GM12878 (cell line): ENCODE data around the gene IL19. TPM values are rescaled to one million over a fixed set of nuclear protein-coding genes. Genes with fewer than 3 reads are reported as not detected.

Experiments used
- ATAC-seq: fragments of 200-7000 bp; cut with Tn5 transposase; 3 replicates; pipeline ENCODE4 v1.9.1; 2020; ENCODE audit warnings: mild to moderate bottlenecking, moderate library complexity
- BruUV-seq: library from RNA; stranded (reverse); fragments of 400-500 nt; replicated peaks from 2 replicates; lab custom pipeline; 2021; lab: Mats Ljungman, UMichigan
- CTCF ChIA-PET: fragments of 300-600 bp; sonication (Branson Sonifier 250); formaldehyde crosslinking; extraction: SDS; loops from one replicate; lab custom pipeline; 2021; ENCODE audit warnings: inconsistent platforms; lab: Yijun Ruan, JAX
- POLR2A ChIA-PET: fragments of 350-600 bp; formaldehyde crosslinking; extraction: SDS; loops from one replicate; lab custom pipeline; 2021; ENCODE audit warnings: inconsistent platforms; lab: Charles Lee
- RAD21 ChIA-PET: fragments of 300-600 bp; sonication (Branson Sonifier 250); formaldehyde crosslinking; loops from one replicate; lab custom pipeline; 2023; ENCODE audit warnings: antibody characterized with exemption; ENCODE audit not compliant: unreplicated experiment; lab: Charles Lee
- SMC1A ChIA-PET: fragments of 300-600 bp; sonication (Branson Sonifier 250); formaldehyde crosslinking; loops from one replicate; lab custom pipeline; 2023; ENCODE audit not compliant: unreplicated experiment, uncharacterized antibody; lab: Charles Lee
- DNase-seq: peaks from one replicate; pipeline ENCODE4 v3.0.0-alpha.2; 2011; ENCODE audit warnings: low read depth, low spot score
- FAIRE-seq: peaks from 3 replicates; lab custom pipeline; 2011; peaks lifted over from hg19 to GRCh38; lab: Jason Lieb, UNC
- H2AFZ ChIP-seq: 2 replicates; pipeline ENCODE4 v1.6.0; 2011; ENCODE audit warnings: low read depth, low read length, control low read depth; ENCODE audit not compliant: control insufficient read depth
- H3K27ac ChIP-seq: 2 replicates; pipeline ENCODE4 v1.5.1; 2011; ENCODE audit warnings: control low read depth; ENCODE audit not compliant: control insufficient read depth, insufficient read depth
- H3K27me3 ChIP-seq, 2 experiments: replicated peaks in 1 of 2; 2 replicates each; pipeline versions ENCODE4 v1.6.0 to v1.6.1; 2011; ENCODE audit warnings: low read length in 1 of 2; ENCODE audit not compliant: control insufficient read depth in 2 of 2, insufficient read depth in 2 of 2
- H3K36me3 ChIP-seq, 2 experiments: 2 replicates each; pipeline ENCODE4 v1.5.1; 2011; ENCODE audit warnings: low read length in 1 of 2; ENCODE audit not compliant: control insufficient read depth in 2 of 2, insufficient read depth in 2 of 2
- H3K4me1 ChIP-seq: 2 replicates; pipeline ENCODE4 v1.6.1; 2011; ENCODE audit warnings: mild to moderate bottlenecking, low read length, moderate library complexity, mixed read lengths; ENCODE audit not compliant: control insufficient read depth, insufficient read depth
- H3K4me2 ChIP-seq: 2 replicates; pipeline ENCODE4 v1.6.0; 2011; ENCODE audit warnings: control low read depth; ENCODE audit not compliant: control insufficient read depth, insufficient read depth
- H3K4me3 ChIP-seq: fragments of 200-600 bp; sonication (generic); 2 replicates; pipeline ENCODE4 v1.5.1; 2016
- H3K79me2 ChIP-seq: 2 replicates; pipeline ENCODE4 v1.6.0; 2011; ENCODE audit warnings: low read length; ENCODE audit not compliant: control insufficient read depth, insufficient read depth
- H3K9ac ChIP-seq: 2 replicates; pipeline ENCODE4 v1.8.0; 2011; ENCODE audit warnings: low read length, control low read depth, mixed read lengths; ENCODE audit not compliant: control insufficient read depth, insufficient read depth
- H3K9me3 ChIP-seq: replicated peaks from 3 replicates; pipeline ENCODE4 v1.5.1; 2011; ENCODE audit warnings: mild to moderate bottlenecking, low read length; ENCODE audit not compliant: control insufficient read depth, insufficient read depth
- H4K20me1 ChIP-seq: 2 replicates; pipeline ENCODE4 v1.6.0; 2011; ENCODE audit not compliant: control insufficient read depth, insufficient read depth
- FOS ChIP-seq: IDR thresholded peaks from 3 replicates; pipeline ENCODE4 v1.6.1; 2011; ENCODE audit warnings: borderline replicate concordance; ENCODE audit not compliant: insufficient read length; ENCODE audit errors: extremely low read depth
- RELA ChIP-seq: fragments of 450-650 bp; IDR thresholded peaks from 2 replicates; pipeline ENCODE4 v1.8.0; 2014; ENCODE audit warnings: borderline replicate concordance; ENCODE audit not compliant: partially characterized antibody
- SPI1 ChIP-seq: IDR thresholded peaks from 2 replicates; pipeline ENCODE4 v1.6.1; 2011; ENCODE audit warnings: low read depth, mild to moderate bottlenecking, low read length, moderate library complexity, borderline replicate concordance; ENCODE audit not compliant: insufficient read depth
- TAF1 ChIP-seq: IDR thresholded peaks from 2 replicates; pipeline ENCODE4 v1.6.1; 2011; ENCODE audit warnings: mild to moderate bottlenecking, low read depth, low read length, borderline replicate concordance
- YY1 ChIP-seq: IDR thresholded peaks from 2 replicates; pipeline ENCODE4 v1.6.1; 2011; ENCODE audit warnings: low read depth, mild to moderate bottlenecking, low read length
- ZNF217 ChIP-seq: fragments of 450-650 bp; IDR thresholded peaks from 2 replicates; pipeline ENCODE4 v1.6.1; 2017; ENCODE audit warnings: antibody characterized with exemption, mild to moderate bottlenecking
- ZNF24 ChIP-seq: fragments of 450-650 bp; IDR thresholded peaks from 2 replicates; pipeline ENCODE4 v1.6.1; 2017; ENCODE audit warnings: antibody characterized with exemption, mild to moderate bottlenecking
- WGBS: methylation state at CpG from one replicate; pipeline ENCODE4 v1.1.6; 2016; ENCODE audit warnings: low lambda C conversion rate; ENCODE audit not compliant: insufficient replicate concordance, insufficient coverage; ENCODE audit errors: missing lambda C conversion rate; 5-methylcytosine and 5-hydroxymethylcytosine counted together
- in situ Hi-C: fragments of 300-500 bp; cut with MboI; formaldehyde crosslinking; loops from 9 replicates; pipeline ENCODE4 v1.14.3; 2018; ENCODE audit warnings: mixed read lengths
- intact Hi-C: fragments of 100-400 bp; cut with micrococcal nuclease; formaldehyde crosslinking; loops from one replicate; pipeline ENCODE4 v1.14.2; 2022; ENCODE audit not compliant: unreplicated experiment
- polyA plus RNA-seq, 11 experiments: library from polyadenylated mRNA; depleted of rRNA in 4 of 11; unstranded in 6 of 11; stranded (reverse) in 5 of 11; fragments of >200 nt; fragmentation: Nextera tagmentation in 4 of 11; fragmentation: Illumina TruSeq in 1 of 11; extraction: Ambion mirVana in 4 of 11; extraction: Trizol in 1 of 11; gene quantifications; 1 replicate in 1 of 11; 2 replicates in 10 of 11; pipeline versions ENCODE4 v1.2.1 to v1.2.3, GENCODE V29; 2011 to 2016; ENCODE audit warnings: inconsistent platforms in 2 of 11, missing spikeins in 2 of 11, low read depth in 1 of 11
- total RNA-seq, 4 experiments: library from RNA; depleted of rRNA in 3 of 4; stranded (reverse); fragments of >200 nt in 3 of 4; fragmentation: Illumina TruSeq in 1 of 4; extraction: Trizol in 1 of 4; gene quantifications; 2 replicates each; pipeline versions ENCODE4 v1.2.1 to v1.2.3, GENCODE V29; 2013 to 2021
- TF ChIP-seq, protein P1 (sequence below): IDR thresholded peaks from 2 replicates; pipeline ENCODE4 v1.6.1; 2012; ENCODE audit warnings: low read depth, low read length, improper control_type of control experiment
- TF ChIP-seq, protein P2 (sequence below): IDR thresholded peaks from 2 replicates; pipeline ENCODE4 v1.6.1; 2012; ENCODE audit warnings: low read depth, low read length, improper control_type of control experiment
- TF ChIP-seq, protein P3 (sequence below): fragments of 450-650 bp; conservative IDR thresholded peaks from 2 replicates; pipeline ENCODE4 v1.6.1; 2017; ENCODE audit warnings: mild to moderate bottlenecking, moderate library complexity

Gene IL19
- total and polyA plus RNA-seq, 10 of the 15 experiments (the other 5 are each of a cell fraction or from before 2014, with no cell fraction given) = 0.10 to 0.73 (median 0.28) TPM; not detected in 6

DNA sequence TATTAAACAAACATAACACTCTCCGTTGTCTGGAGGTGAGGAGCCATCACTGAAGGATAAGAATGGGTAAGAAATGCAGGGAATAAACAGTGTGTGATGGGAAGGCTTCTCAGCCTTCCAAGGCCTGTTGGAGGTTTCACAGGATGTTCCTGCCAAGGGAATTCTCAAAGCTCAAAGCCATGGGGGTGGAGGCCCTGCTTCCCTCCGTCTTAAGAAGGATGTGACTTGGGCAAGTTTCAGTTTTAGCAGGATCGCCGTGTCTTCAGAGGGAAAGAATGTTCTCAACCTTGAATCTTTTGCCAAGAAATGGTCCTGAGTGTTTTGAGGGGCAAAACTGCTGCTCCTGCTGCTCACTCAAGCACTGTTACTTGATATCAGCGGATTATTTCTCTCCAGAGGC lies 53.2 kb downstream of the IL19 start:
- no peak overlapping the region for H2AFZ ChIP-seq
- intact Hi-C loops = no loop called here
- no TSS peak for BruUV-seq
- TF ChIP-seq RELA = no peak
- no peak for TF ChIP-seq ZNF24
- TF ChIP-seq, protein P1, sequence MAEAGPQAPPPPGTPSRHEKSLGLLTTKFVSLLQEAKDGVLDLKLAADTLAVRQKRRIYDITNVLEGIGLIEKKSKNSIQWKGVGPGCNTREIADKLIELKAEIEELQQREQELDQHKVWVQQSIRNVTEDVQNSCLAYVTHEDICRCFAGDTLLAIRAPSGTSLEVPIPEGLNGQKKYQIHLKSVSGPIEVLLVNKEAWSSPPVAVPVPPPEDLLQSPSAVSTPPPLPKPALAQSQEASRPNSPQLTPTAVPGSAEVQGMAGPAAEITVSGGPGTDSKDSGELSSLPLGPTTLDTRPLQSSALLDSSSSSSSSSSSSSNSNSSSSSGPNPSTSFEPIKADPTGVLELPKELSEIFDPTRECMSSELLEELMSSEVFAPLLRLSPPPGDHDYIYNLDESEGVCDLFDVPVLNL = no peak
- TF ChIP-seq YY1 = no peak
- TF ChIP-seq, all 136 proteins: peak for 0
- Histone ChIP-seq H3K4me3 (no peak overlapping the region), H3K4me1 (peaks cover 11% of the 10 kb centered on the region), H3K36me3 (no peaks in the 10 kb centered on the region), H3K27ac (no peak overlapping the region), H4K20me1 (no peaks in the 10 kb centered on the region), H3K27me3 (no peaks in the 10 kb centered on the region), H3K9ac (no peak overlapping the region), H3K79me2 (no peaks in the 10 kb centered on the region), H3K4me2 (no peak overlapping the region), H3K9me3 (no peaks in the 10 kb centered on the region)
- POLR2A ChIA-PET = no interaction called here
- SMC1A ChIA-PET = interaction anchor here (1.3 kb wide), 1 partner anchor 89 kb away, joined by 3 read pairs; no protein-coding TSS in a partner anchor
- FAIRE-seq (no peak), ATAC-seq (no peak), DNase-seq (no peak)
- in situ Hi-C loops = no loop called here
- RAD21 ChIA-PET = no interaction called here
- CTCF ChIA-PET = interaction anchor here (1.0 to 1.4 kb wide), 2 partner anchors 89 to 190 kb away, joined by 3 to 4 read pairs; no protein-coding TSS in a partner anchor
- WGBS = 94% methylated on average over 5 of the region's 5 CpGs

DNA sequence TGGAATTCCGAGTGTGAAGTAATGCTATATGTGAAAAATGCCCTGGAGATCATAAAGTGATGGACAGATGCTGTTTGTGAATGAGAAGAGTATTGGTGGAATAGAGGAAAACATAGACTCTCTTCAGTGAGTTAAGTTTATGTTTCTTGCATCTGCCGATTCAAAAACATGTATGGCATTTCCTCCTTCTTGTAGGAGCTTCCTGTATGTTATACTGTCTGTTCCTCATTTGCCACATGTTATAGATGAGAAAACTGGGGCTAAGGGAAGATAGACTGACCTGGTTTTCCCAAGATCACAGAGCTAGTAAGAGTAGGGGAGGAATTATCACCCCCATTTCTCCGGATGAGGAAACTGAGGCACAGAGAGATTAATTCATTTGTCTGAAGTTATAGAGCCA lies 53.8 kb downstream of the IL19 start:
- Histone ChIP-seq H3K4me3 (no peak overlapping the region), H2AFZ (no peak overlapping the region), H3K9me3 (no peaks in the 10 kb centered on the region), H3K4me2 (no peak overlapping the region), H3K4me1 (peaks cover 17% of the 10 kb centered on the region), H3K27ac (no peak overlapping the region), H3K36me3 (no peaks in the 10 kb centered on the region), H3K27me3 (no peaks in the 10 kb centered on the region), H4K20me1 (no peaks in the 10 kb centered on the region), H3K9ac (no peak overlapping the region), H3K79me2 (no peaks in the 10 kb centered on the region)
- in situ Hi-C loops = no loop called here
- no peak for DNase-seq
- CTCF ChIA-PET = interaction anchor here (0.7 to 1.4 kb wide), 3 partner anchors 10 to 191 kb away, joined by 3 to 4 read pairs (median 4); no protein-coding TSS in a partner anchor
- RAD21 ChIA-PET = no interaction called here
- 27% methylated on average over 3 of the region's 3 CpGs for WGBS
- no peak for FAIRE-seq
- BruUV-seq = no TSS peak
- POLR2A ChIA-PET = no interaction called here
- SMC1A ChIA-PET = interaction anchor here (0.9 to 1.3 kb wide), 2 partner anchors 33 to 90 kb away, joined by 3 read pairs; no protein-coding TSS in a partner anchor
- intact Hi-C loops = no loop called here
- peak; percentile 24; the same call in 1 of the 3 replicates for ATAC-seq
- TF ChIP-seq TAF1 (no peak), SPI1 (peak; percentile 42; the same call in 1 of the 2 replicates), FOS (no peak), ZNF217 (no peak)
- TF ChIP-seq, protein P2, sequence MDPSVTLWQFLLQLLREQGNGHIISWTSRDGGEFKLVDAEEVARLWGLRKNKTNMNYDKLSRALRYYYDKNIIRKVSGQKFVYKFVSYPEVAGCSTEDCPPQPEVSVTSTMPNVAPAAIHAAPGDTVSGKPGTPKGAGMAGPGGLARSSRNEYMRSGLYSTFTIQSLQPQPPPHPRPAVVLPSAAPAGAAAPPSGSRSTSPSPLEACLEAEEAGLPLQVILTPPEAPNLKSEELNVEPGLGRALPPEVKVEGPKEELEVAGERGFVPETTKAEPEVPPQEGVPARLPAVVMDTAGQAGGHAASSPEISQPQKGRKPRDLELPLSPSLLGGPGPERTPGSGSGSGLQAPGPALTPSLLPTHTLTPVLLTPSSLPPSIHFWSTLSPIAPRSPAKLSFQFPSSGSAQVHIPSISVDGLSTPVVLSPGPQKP = no peak
- TF ChIP-seq, protein P3, sequence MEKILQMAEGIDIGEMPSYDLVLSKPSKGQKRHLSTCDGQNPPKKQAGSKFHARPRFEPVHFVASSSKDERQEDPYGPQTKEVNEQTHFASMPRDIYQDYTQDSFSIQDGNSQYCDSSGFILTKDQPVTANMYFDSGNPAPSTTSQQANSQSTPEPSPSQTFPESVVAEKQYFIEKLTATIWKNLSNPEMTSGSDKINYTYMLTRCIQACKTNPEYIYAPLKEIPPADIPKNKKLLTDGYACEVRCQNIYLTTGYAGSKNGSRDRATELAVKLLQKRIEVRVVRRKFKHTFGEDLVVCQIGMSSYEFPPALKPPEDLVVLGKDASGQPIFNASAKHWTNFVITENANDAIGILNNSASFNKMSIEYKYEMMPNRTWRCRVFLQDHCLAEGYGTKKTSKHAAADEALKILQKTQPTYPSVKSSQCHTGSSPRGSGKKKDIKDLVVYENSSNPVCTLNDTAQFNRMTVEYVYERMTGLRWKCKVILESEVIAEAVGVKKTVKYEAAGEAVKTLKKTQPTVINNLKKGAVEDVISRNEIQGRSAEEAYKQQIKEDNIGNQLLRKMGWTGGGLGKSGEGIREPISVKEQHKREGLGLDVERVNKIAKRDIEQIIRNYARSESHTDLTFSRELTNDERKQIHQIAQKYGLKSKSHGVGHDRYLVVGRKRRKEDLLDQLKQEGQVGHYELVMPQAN = no peak
